HepG2 (cell line): ENCODE data around the gene NDRG2. TPM values are rescaled to one million over a fixed set of nuclear protein-coding genes. Genes with fewer than 3 reads are reported as not detected.

Experiments used
- E2F5 ChIP-seq: sonication (generic); formaldehyde crosslinking; conservative IDR thresholded peaks from 2 replicates; pipeline ENCODE4 v1.4.0; 2020; ENCODE audit warnings: missing genetic modification reagents
- FOXP4 ChIP-seq: sonication (generic); formaldehyde crosslinking; IDR thresholded peaks from 2 replicates; pipeline ENCODE4 v1.4.0; 2020; ENCODE audit warnings: missing genetic modification reagents
- IRX3 ChIP-seq: sonication (generic); formaldehyde crosslinking; IDR thresholded peaks from 2 replicates; pipeline ENCODE4 v1.8.1; 2023; ENCODE audit warnings: mild to moderate bottlenecking, low read depth, missing genetic modification reagents, borderline replicate concordance
- KMT2B ChIP-seq: IDR thresholded peaks from 2 replicates; pipeline ENCODE4 v1.6.1; 2016; ENCODE audit warnings: missing genetic modification reagents, missing compliant biosample characterization
- MTF2 ChIP-seq: sonication (generic); formaldehyde crosslinking; IDR thresholded peaks from 2 replicates; pipeline ENCODE4 v1.5.0; 2020; ENCODE audit warnings: missing genetic modification reagents, borderline replicate concordance
- MXD3 ChIP-seq: IDR thresholded peaks from 2 replicates; pipeline ENCODE4 v1.6.1; 2016; ENCODE audit warnings: mild to moderate bottlenecking, missing biosample characterization, missing genetic modification reagents
- PBX3 ChIP-seq: sonication (generic); formaldehyde crosslinking; IDR thresholded peaks from 2 replicates; pipeline ENCODE4 v1.8.1; 2023; ENCODE audit warnings: missing genetic modification reagents, inconsistent platforms, borderline replicate concordance
- RFXANK ChIP-seq: IDR thresholded peaks from 2 replicates; pipeline ENCODE4 v1.6.1; 2016
- SP140L ChIP-seq: sonication (generic); formaldehyde crosslinking; IDR thresholded peaks from 2 replicates; pipeline ENCODE4 v1.4.0; 2020; ENCODE audit warnings: missing genetic modification reagents, borderline replicate concordance
- ZBTB14 ChIP-seq: sonication (generic); formaldehyde crosslinking; IDR thresholded peaks from 2 replicates; pipeline ENCODE4 v1.4.0; 2020; ENCODE audit warnings: missing genetic modification reagents
- ZNF30 ChIP-seq: sonication (generic); formaldehyde crosslinking; IDR thresholded peaks from 2 replicates; pipeline ENCODE4 v1.5.0; 2020; ENCODE audit warnings: mild to moderate bottlenecking, missing genetic modification reagents
- ZNF572 ChIP-seq: sonication (generic); formaldehyde crosslinking; IDR thresholded peaks from 2 replicates; pipeline ENCODE4 v1.5.1; 2020; ENCODE audit warnings: mild to moderate bottlenecking, missing genetic modification reagents
- polyA plus RNA-seq, 8 experiments: library from polyadenylated mRNA; depleted of rRNA in 3 of 8; stranded (reverse) in 7 of 8; unstranded in 1 of 8; fragments of >200 nt; fragmentation: Illumina TruSeq in 4 of 8; extraction: Trizol in 4 of 8; gene quantifications; 2 replicates each; pipeline versions ENCODE4 v1.2.1 to v1.2.3, GENCODE V29; 2011 to 2016; ENCODE audit warnings: low read depth in 4 of 8, missing spikeins in 1 of 8, mixed read lengths in 1 of 8; ENCODE audit not compliant: insufficient read depth in 1 of 8
- total RNA-seq, 5 experiments: library from RNA; depleted of rRNA; stranded (reverse); fragments of >200 nt; fragmentation: Illumina TruSeq; extraction: Trizol; gene quantifications; 2 replicates each; pipeline ENCODE4 v1.2.3, GENCODE V29; 2016; ENCODE audit warnings: low read depth in 1 of 5
- TF ChIP-seq, protein P1 (sequence below): sonication (generic); formaldehyde crosslinking; IDR thresholded peaks from 2 replicates; pipeline ENCODE4 v1.8.1; 2023; ENCODE audit warnings: mild to moderate bottlenecking, missing genetic modification reagents
- TF ChIP-seq, protein P2 (sequence below), 2 experiments: sonication (generic) in 1 of 2; formaldehyde crosslinking in 1 of 2; IDR thresholded peaks; 2 replicates each; pipeline versions ENCODE4 v1.4.0 to v1.6.1; 2018 to 2020; ENCODE audit warnings: missing genetic modification reagents in 2 of 2, borderline replicate concordance in 1 of 2, low read depth in 1 of 2, mild to moderate bottlenecking in 1 of 2, missing biosample characterization in 1 of 2

NDRG2 gene
- total and polyA plus RNA-seq, 2 of the 13 experiments (the other 11 are each of a cell fraction or from before 2014, with no cell fraction given) = 27.2 to 189 TPM

DNA sequence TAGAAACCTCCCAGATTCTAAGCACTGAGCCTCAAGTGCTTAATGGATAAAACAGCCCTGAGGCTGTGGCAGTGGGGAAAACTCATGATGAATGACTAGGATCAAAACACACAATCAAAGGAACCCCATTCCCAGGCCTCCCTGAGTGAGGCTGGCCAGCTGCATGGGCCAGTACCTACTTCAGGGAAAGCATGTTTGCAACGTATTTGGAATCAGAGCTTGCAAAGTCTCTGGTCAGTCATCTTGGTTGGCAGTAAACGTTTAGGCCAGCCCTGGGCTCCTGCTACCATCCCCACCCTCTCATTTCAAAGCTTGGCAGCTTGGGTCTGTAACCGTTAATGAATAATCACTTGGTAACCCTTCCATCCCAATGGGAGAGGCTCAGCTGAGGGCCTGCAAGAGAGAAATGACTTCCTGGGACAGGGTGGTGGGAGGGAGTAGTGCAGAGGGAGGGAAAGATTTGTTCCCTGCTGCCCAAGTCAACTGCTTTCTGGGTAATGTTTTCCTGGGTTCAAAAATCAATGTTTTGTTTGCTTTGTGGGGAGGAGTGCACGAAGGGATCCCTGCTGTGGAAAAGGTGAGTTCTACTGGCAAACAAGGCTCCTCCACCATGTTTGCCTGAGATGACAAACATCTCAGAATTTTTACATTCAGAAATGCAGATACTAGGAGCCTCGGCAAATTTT lies 30.7 kb upstream of the NDRG2 start (continued):
- TF ChIP-seq ZBTB14 (CRISPR knock-in tag) = peak; percentile 39; the same call in 1 of the 2 replicates
- 0 out of 2 replicates have a peak, but pooled peaks have one; percentile 35 for TF ChIP-seq SP140L
- no peak for TF ChIP-seq RFXANK (CRISPR knock-in tag)
- TF ChIP-seq, protein P1, sequence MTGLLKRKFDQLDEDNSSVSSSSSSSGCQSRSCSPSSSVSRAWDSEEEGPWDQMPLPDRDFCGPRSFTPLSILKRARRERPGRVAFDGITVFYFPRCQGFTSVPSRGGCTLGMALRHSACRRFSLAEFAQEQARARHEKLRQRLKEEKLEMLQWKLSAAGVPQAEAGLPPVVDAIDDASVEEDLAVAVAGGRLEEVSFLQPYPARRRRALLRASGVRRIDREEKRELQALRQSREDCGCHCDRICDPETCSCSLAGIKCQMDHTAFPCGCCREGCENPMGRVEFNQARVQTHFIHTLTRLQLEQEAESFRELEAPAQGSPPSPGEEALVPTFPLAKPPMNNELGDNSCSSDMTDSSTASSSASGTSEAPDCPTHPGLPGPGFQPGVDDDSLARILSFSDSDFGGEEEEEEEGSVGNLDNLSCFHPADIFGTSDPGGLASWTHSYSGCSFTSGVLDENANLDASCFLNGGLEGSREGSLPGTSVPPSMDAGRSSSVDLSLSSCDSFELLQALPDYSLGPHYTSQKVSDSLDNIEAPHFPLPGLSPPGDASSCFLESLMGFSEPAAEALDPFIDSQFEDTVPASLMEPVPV = 0 out of 2 replicates have a peak, but pooled peaks have one; percentile 50
- TF ChIP-seq IRX3 (CRISPR knock-in tag) = no peak
- TF ChIP-seq E2F5 (CRISPR knock-in tag) = no peak; the same call in 1 of the 2 replicates
- no peak for TF ChIP-seq ZNF30
- no peak for TF ChIP-seq ZNF572 (CRISPR knock-in tag)
- TF ChIP-seq, protein P2, sequence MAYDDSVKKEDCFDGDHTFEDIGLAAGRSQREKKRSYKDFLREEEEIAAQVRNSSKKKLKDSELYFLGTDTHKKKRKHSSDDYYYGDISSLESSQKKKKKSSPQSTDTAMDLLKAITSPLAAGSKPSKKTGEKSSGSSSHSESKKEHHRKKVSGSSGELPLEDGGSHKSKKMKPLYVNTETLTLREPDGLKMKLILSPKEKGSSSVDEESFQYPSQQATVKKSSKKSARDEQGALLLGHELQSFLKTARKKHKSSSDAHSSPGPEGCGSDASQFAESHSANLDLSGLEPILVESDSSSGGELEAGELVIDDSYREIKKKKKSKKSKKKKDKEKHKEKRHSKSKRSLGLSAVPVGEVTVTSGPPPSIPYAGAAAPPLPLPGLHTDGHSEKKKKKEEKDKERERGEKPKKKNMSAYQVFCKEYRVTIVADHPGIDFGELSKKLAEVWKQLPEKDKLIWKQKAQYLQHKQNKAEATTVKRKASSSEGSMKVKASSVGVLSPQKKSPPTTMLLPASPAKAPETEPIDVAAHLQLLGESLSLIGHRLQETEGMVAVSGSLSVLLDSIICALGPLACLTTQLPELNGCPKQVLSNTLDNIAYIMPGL (CRISPR knock-in tag; IDR thresholded peaks at IDR 0.05; ENCODE audit: borderline replicate concordance in 1 of 2, low read depth in 1 of 2) = 0 out of 4 replicates have a peak, but pooled peaks of 1 of the 2 experiments have one; percentile 61
- TF ChIP-seq MXD3 (CRISPR knock-in tag) = no peak
- TF ChIP-seq KMT2B (CRISPR knock-in tag) = peak; percentile 58; the same call in 1 of the 2 replicates
- TF ChIP-seq PBX3 (CRISPR knock-in tag) = peak; percentile 56; the same call in 1 of the 2 replicates
- peak; percentile 97 for TF ChIP-seq FOXP4 (CRISPR knock-in tag)
- TF ChIP-seq MTF2 (CRISPR knock-in tag) = no peak
